ENCODE data around the gene UCN3.

UCN3 gene, protein sequence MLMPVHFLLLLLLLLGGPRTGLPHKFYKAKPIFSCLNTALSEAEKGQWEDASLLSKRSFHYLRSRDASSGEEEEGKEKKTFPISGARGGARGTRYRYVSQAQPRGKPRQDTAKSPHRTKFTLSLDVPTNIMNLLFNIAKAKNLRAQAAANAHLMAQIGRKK

DNA sequence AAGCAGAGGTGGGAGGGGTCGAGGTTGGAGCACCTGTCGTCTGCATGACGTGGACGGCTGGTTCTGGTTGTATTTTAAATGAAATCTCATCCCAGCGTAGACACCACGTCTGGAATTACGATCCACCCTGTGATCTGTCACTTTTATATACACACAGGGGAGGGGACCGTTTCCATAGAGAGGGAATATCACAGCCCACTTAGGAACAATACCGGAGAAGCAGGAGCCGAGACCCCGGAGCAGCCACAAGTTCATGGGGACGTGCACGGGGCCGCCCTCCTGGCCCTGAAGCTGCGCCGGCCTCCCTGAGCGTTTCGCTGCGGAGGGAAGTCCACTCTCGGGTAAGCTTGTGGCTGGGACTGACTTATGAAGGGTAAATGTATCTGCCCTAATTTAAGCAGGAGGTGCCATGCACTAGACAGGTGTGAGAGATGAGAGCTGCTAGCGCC lies at the start of gene UCN3:
Gene UCN3, plus strand, starts transcription at position 77 of the 449 bp plus-strand sequence. CDS start 8,755 bp downstream, outside the sequence.
- DNase-seq: no peak

DNA sequence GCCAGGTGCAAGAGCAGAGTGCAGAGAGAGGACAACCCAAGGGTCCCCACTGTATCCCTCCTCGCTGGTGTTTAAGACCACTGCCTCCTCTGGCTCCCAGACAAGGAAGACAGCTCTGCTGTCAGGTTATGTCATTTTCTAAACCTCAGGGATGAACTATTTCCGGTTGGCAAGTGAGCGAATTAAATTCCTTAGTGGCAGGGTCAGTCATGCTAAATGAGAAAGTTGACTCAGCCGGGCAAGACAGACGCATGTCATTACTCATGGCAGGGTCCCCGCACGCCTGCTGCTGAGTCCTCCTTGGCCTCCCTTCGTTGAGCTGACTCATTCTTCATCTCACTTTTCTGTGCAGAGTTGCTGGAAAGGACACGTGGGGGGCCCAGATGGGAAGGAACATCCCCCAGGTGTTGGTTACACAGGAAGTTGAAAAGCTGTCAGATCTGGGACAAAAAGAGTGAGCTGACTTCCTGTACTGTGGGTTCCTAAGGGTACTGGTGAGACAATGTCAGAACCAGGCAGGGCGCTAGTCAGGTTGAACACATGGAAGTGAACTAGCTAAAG lies 47.1 kb upstream of the UCN3 start:
- DNase-seq: no peak

DNA sequence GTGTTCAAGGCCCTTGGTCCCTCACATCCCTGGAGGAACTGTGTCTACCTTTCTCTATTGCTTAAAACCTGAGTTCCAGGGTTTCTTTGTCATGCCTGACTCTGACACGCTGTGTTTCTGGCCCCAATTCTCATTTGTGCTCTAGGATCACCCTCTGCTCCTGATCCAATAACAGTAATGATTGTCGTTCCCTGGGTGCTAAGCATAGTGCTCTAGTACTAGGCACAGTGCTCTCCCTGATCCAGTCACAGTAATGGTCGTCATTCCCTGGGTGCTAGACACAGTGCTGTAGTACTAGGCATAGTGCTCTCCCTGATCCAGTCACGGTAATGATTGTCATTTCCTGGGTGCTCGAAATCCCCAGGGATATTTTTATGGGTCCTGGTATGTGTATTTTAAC lies 46.6 kb upstream of the UCN3 start:
- DNase-seq: no peak

DNA sequence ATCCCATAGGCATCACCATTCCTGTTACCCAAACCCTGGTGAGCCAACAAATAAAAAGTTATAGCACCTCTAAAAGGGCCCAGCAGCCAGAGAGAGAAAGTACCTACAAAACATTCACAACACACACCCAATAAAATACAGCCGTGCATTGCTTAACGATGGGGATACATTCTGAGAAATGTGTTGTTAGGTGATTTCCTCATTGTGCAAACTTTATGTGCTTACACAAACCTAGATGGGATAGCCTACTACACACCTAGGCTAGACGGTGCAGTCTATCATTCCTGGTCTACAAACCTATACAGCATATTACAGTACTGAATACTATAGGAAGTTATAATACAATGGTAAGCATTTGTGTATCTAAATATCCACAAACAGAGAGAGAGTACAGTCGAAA lies 44.9 kb upstream of the UCN3 start:
- DNase-seq: no peak

DNA sequence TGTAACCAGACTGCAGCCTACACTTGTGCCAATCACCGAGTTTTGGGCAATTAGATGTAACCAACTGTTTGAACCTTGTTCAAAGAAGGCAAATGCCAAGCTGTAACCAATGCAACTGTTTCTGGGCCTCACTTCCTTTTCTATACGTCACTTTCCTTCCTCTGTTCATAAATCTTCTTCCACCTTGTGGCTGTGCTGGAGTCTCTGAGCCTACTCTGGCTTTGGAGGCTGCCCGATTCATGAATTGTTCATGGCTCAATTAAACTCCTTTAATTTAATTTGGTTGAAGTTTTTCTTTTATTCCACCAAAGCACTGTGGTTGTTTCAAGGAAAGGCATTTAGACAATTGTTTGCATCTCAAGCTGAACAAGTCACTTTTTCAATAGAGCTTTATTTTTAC lies 43.5 kb upstream of the UCN3 start:
- DNase-seq: no peak

DNA sequence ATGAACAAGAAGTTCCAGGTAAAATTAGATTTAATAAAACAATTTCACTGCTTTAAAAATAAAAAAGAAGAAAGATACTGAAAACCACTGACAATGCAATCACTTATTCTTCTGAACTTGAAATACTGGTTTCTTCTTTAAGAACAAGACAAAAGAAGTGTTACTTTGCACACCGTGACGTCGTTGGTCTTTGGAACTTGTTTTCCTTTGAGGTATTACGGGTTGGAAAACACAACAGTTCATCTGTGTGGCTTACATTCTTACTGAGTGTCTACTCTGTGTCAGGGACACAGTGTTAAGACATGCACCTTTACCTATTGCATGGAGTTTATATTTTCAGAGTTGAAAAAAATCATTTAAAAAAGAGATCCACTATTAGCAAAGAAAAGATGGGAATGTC lies 41.3 kb upstream of the UCN3 start:
- DNase-seq: no peak

DNA sequence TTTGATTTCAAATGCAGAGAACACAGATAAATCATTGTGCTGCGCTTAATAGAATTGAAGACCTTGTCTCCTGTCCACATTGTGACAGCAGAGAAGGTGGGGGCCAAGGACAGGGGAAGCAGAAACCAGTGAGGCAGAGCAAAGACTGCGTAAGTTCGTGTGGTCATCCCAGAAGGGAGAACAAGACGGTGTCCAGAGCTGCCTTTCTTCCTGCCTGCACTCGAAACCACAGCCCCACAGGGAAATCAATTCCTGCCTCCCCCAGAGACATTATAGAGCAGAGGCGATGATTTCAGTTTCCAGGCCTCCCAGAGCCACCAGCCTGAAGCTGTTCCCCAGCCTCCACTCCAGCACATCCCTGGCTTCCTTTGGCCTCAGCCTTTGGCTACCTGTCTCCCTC lies 39.7 kb upstream of the UCN3 start:
- no peak for DNase-seq

DNA sequence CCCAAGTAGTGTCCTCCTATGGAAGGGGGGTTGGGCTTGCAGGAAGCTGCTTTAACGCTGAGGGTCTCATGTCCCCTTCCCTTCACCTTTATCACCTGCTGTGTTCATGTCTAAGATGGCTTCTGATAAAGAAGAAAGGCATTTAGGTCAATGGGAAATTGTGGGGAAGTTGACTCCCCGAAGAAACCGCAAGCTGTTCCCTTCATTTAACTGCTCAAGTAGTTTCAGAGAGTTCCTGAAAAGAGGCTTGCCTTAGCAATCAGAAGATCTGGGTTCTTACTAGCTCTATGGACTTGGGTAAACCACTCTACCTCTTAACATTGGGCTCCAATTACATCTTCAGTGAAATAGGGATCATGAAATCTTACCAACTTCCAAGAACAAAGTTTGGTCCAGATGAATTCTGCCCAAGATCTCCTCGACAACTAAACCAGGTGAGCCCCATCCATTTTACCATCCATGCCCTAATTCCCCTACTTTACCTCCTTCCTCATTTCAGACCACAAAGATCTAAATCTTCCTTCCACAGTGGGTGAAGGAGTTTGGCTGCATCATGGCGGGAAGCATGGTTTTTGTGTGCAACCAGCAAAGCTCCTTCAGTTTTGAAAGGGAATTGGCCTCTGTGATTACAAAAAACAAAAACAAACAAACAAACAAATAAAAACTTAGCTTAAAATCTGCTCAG lies 30.4 kb upstream of the UCN3 start:
- DNase-seq: no peak

DNA sequence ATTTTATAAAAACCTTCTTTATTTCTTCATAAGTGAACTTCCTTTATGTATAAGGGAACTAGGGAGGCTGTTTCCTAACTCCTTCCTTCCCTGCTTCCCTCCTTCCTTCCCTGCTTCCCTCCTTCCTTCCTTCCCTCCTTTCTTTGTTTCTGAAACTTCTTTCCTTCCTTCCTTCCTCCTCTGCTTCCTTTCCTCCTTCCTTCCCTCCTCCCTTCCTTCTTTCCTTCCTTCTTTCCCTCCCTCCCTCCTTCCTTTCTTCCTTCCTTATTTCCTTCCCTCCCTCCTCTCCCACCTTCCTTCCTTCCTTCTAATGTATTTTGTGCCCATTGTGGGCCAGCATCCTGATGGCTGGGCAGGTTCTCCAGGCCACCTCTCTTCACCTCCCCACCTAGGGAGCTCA lies 26.8 kb upstream of the UCN3 start:
- no peak for DNase-seq

DNA sequence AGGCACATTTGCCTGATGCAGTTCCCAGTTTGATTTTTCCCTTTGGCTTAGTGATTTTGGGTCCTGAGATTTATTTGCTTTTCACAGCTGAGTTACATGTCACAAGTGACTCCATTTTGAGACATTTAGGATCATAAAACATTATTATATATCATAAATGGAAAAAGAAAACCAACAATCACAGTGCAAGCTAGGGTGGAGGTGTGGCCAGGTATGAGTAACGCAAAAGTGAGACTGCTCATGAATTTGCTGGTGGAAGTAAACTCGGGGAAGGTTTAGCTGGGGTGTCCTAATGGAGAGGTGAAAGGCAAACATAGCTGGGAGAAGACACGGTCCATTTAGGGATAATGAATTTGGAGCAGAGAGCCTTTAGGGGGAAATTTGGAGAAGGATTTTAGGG lies 21.7 kb upstream of the UCN3 start:
- DNase-seq: no peak

DNA sequence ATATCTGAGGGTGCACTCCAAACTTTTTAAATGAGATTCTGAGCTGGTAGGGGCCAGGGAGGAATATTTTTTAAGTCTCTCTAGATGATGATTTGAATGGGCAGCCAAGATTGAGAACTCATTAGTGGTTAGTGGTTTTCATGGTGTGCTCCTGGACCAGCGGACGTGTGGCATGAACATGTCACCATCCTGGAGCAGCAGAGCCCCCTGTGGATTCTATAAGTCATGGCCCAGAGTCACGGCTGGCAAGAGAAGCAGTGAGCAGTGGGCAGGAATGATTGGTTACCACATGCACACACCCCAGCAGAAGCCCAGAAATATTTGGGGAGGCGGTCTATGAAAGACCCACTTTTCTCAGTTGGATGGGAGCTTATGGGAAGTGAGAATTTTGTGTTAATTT lies 21.2 kb upstream of the UCN3 start:
- DNase-seq: no peak

DNA sequence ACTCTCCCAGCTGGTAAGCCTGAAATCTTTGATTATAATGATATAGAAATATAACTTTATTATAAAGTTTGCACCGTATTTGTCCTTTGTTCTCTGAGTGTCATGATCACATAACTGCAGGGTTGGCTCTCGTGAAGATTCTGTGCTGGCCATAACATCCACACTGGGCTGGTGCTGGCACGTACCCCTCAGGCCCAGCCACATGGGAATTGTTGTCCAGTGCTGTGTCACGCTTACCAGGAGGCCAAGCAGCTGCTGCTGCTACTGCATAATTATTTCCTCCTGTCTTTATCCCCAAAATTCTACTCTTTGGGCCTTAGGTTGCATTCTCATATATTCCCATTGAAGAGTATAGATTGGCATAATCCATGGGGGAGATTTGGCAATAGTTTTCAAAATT lies 20.8 kb upstream of the UCN3 start:
- DNase-seq: no peak

DNA sequence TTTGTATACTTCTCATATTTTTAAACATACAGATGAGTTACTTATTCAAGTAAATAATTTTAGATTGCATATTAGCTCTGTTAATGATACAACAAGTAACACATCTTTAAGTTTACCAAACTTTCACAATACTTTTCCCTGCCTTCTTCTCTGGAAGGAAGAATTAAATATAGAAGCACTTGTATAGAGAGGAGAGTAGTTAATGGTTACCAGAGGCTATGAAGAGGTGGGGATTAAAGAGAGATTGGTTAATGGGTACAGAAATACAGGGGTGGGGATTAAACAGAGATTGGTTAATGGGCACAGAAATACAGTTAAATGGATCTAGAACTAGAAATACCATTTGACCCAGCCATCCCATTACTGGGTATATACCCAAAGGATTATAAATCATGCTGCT lies 20.0 kb upstream of the UCN3 start:
- DNase-seq: no peak

DNA sequence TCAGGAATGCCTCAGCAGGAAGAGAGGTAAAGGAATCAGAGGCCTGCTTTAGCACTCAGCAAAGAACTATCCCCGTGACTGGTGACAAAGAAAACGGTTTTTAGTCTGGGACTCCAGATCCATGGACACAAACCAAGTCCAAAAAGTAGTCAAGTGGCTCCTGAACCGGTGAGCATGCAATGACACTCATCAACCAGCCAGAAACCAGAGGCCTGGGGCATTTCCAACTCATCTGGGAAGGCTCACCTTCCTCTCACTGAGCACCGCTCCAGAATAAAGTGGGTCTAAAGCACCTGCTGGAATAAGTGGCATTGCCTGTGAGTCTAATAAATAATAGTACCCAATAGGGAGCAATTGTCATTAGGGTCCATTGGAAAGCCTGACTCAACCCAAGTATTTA lies 17.9 kb upstream of the UCN3 start:
- DNase-seq: no peak

DNA sequence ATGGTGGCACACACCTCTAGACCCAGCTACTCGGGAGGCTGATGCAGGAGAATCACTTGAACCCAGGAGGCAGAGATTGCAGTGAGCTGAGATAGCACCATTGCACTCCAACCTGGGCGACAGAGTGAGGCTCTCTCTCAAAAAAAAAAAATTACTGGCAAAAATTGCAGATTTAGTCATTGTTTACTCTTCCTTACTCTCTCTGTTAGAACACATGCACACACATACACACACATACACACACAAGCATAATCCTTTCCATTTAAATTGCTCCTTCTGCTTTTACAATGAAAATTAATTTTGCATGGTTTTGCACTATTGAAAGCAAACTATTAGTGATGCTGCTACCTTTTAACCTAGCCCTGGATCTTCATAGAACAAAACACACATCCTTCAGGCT lies 15.4 kb upstream of the UCN3 start:
- DNase-seq: no peak

DNA sequence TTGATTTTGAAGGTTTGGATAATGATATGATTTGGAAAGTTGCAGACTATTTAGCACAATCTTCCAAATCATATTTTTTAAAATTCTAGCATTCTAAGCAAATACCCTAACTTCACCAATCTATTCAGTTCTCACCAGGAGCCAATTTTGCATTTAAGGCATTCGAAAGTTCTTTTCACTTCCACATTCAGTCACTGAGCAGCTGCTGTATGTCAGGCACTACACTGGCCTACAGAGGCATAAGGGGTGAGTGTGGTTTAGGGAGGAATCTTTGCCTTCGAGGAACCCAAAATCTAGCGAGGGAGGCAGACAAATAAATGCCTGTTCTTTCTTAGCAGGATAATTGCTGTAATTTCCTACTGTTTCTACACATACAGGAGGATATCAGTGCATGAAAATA lies 10.7 kb upstream of the UCN3 start:
- DNase-seq: no peak

DNA sequence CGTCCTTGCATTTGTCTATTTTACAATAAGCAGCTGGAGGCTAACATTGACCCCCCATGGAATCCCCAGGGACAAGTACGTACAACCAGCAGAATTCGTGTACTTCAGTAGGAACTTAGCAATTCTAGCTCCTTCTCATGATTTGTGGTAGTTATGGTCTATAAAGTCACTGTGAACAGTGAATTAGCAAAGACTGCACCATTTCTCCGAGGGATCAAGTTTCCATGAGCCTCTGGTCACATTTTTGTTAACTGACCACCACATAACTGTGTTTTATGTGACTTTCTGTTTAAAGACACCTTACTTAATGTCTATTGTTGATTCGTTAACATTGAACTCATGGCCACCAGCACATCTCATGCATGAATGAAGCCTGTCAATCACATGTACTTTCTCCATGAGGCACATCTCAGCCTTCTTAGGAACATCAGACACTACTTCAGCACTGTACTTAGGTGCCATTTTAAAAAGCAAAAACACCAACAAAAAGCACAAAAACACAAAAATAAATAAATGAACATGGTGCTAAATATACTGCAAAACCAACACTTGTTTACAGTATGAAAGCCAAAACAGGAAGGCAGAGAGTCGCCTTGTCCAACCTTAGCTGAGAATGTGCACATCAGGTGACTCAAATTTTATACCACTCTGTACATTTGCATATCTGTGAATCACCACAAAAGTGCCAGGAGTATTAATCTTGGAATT lies 9.0 kb upstream of the UCN3 start:
- no peak for DNase-seq

DNA sequence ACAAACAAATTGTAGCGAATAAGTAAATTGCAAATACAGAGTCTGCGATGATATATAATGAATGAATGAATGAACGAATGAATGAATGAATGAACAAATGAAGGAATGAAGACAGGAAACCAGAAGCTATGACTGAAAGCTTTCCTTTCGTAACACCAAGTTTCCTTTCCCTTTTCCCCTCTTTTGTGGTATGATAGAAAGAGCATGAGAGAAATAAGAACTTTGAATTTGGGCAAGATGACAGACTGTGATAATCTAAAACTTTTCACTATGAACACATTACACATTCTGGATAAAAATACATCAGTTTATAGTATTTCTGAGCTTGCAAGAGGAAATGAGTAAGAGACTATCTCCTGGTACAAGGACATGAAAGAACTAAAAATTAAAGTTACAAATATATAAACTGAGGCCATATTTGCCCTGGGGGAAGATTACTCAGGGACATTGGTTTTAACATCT lies 8.4 kb upstream of the UCN3 start:
- no peak for DNase-seq

DNA sequence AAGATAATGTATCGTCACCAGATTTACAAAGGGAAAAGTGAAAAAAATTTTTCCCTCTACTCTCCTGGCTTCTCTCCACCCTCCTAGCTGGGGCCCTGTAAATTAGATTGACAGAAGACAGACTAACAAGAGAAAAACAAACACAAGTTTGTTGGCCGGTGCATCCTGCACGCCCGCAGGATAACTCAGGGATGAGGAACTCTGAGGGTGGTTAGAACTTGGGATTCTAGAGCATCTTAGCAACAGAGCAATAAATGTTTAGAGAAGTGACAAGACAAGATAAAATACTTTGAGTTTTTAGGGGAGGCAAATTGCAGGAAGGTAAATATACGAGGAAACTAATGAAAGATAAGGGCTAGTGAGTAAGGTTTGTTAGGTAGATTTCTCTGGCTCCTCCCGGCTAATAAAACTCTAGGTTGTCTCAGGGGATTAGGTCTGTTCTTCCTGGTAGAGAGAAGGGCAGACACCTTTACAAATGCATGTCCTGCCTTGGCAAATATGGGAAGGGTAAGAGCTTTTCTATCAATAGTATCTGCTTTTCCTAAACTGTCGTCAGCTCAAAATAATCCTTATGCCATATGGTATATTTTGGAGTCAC lies 4.3 kb upstream of the UCN3 start:
- no peak for DNase-seq

DNA sequence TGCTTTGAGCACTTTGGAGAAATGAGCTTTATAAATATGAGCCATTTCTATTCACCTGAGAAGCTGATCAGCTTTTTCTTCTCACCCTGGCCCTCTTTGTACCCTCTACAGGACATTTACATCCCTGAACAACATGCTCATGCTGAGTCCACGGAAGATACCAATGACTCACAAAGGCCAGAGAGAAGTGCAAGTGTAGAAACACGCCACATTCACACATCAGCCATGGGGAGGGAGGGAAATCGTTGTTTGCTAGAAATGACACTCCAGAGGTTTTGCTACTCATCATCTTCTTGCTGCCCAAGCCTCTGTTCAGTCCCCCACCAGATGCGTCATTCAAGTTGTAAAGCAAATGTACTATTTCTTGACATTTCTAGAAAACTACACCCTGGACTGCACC lies 2.8 kb upstream of the UCN3 start:
- DNase-seq: no peak

DNA sequence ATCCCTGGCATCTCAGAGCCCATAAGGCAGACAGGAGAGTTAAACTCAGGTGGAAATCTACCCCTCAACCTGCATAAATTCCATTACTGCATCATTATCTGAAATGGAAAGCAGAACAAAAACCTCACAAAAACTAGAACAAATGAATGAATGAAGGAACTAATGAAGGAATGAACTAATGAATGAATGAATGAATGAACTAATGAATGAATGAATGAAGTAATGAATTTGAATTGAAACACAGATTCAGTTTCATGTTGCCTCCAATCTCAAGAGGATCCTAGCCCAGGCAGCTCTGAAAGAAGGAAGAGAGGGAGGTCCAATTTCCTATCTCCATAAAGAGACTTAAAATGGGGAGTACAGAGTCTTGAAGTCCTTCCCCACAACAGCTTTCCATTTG lies 1.9 kb upstream of the UCN3 start:
- DNase-seq: no peak

DNA sequence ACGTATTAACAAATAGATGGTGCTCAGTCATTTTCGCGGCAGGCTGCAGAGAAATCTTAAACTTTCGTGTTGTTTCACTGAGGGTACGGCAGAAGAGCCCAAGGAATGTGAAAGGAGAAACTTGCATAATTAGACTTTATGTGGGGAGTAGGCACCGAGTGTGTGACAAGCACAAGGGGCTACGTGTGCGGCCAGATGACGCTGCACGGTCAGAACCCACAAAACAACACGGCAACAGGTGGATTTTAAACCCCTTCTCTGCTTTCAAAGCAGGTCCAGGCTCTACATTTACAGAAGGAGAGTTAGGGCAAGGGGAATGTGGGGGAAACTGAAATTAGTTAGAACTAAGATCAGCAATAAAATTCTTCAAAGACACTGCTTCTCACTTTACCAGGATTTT lies 392 bp upstream of the UCN3 start:
- no peak for DNase-seq

DNA sequence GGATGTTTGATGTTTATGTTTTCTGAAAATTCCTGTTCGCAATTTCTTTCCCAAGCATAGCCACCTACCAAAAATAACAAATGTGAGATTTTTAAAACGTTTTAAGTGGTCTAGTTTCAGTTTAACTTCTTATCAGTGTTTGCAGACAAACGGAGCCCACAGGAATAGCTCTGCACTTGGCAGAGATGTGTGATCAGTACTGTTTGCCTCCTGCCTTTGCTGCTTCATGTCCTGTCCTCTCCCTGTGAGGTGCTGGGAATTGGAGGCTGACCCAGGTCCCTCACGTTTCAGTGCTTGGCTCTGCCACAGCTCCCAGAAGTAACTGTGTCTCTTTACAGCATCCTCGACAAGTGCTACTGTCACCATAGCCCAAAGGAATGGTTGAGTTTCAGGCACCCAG lies 1.2 kb downstream of the UCN3 start:
- DNase-seq: no peak

Measured in KG1 (cell line).